ENCODE data around the gene CLTRN.

Gene CLTRN

GRCh38 chrX:15683193-15683592 lies 18.6 kb upstream of the CLTRN start:
- no peak for DNase-seq (ENCODE audit: low read depth)
- no peak for TF ChIP-seq CTCF (conservative IDR thresholded peaks at IDR 0.05; ENCODE audit: low read length)
- no peak overlapping the region for H3K4me3 ChIP-seq (ENCODE audit: low read length)

- TF ChIP-seq CTCF (conservative IDR thresholded peaks at IDR 0.05; ENCODE audit: low read length): no peak
- no peak for DNase-seq (ENCODE audit: low read depth)
- H3K4me3 ChIP-seq (ENCODE audit: low read length): no peak overlapping the region
These were observed 16.8 kb upstream of the CLTRN start for GRCh38 chrX:15681433-15681832.

DNA sequence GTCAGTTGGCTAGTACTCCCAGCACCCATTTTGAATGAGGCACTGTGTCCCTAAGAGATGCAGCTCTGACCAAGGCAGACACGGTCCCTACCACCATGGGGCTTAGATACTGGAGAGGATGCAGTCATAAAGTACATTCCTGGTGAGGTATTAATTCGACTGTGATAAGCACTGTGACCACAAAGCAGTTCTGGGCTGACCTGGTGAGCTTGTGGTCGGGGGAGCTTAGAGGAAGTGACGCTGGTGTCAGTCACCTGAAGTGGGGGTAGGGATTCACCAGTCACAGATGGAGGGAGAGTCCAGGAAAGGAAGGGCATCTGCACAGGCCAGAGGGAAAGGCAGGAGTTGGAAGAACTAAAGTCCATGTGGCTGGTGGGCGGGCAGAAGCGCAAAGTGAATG lies 15.8 kb upstream of the CLTRN start:
- DNase-seq (ENCODE audit: low read depth): peak; percentile 1
- H3K4me3 ChIP-seq (ENCODE audit: low read length): no peak overlapping the region
- no peak for TF ChIP-seq CTCF (conservative IDR thresholded peaks at IDR 0.05; ENCODE audit: low read length)

DNA sequence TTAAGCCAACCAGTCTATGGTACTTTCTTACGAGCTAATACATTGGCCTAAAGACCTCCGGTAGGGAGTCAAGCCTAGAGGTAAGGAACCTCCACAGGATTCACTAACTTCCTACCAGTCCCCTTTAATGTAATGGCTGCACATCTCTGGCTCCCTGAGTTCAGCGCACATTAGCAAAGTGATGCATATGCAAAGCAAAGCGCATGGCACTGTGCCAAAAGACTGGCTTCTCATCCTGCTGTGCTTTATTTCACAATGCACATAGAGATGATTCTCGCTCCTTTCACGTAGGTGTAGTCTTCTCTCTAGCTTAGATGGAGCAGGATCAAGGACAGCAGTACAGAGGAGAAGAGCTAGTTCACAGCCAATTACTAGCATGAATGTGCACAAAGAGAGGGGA lies 14.6 kb upstream of the CLTRN start:
- no peak for DNase-seq (ENCODE audit: low read depth)
- no peak for TF ChIP-seq CTCF (conservative IDR thresholded peaks at IDR 0.05; ENCODE audit: low read length)
- H3K4me3 ChIP-seq (ENCODE audit: low read length): no peak overlapping the region

DNA sequence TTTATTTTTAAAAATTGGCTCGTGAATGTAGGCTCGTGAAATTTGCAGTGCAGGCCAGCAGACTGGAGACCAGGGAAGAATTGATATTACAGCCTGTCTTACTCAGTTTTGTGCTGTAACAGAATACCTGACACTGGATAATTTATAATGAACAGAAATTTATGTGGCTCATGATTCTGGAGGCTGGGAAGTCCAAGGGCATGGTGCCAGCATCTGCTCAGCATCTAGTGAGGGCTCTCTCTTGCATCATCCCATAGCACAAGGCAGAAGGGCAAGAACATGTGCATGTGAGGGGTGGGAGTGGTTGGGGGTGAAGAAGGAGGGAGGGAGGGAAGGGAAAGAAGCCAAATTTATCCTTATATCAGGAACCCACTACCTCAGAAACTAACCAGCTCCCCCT lies 13.7 kb upstream of the CLTRN start:
- no peak for DNase-seq (ENCODE audit: low read depth)
- no peak for TF ChIP-seq CTCF (conservative IDR thresholded peaks at IDR 0.05; ENCODE audit: low read length)
- H3K4me3 ChIP-seq (ENCODE audit: low read length): no peak overlapping the region

DNA sequence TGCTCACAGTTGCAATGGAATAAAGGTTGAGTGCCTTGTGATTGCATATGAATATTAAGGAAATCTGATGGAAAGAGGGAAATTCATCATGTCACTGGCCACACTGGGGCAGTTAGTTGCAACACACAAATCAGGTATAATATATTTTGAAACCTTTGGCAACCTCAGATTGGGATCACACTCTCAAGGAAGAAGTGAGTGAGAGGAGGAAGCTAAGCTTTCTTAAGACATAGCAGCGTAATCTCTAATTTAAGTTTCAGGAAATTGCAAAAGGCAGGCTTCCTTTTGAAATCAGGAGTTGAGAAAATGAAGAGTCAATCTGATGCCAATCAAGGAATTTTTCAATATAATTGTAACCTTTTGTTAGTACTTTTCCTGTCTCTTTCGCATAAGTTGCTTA lies 12.3 kb upstream of the CLTRN start:
- DNase-seq (ENCODE audit: low read depth): no peak
- peak overlapping the region; percentile 89; the same call in 1 of the 2 replicates for H3K4me3 ChIP-seq (ENCODE audit: low read length)
- TF ChIP-seq CTCF (conservative IDR thresholded peaks at IDR 0.05; ENCODE audit: low read length): no peak

- H3K4me3 ChIP-seq (ENCODE audit: low read length): peak overlapping the region; percentile 89
- DNase-seq (ENCODE audit: low read depth): no peak
- TF ChIP-seq CTCF (conservative IDR thresholded peaks at IDR 0.05; ENCODE audit: low read length): no peak
These were observed 10.9 kb upstream of the CLTRN start for GRCh38 chrX:15675490-15675921.
